Liver (tissue), 9 donors: Measurements from ENCODE around the gene QSOX1. TPM values are rescaled to one million over a fixed set of nuclear protein-coding genes. Genes with fewer than 3 reads are reported as not detected.

Experiments used
- DNase-seq: peaks from one replicate; pipeline ENCODE4 v3.0.0-alpha.2; 2017; ENCODE audit warnings: low spot score
- H3K27ac ChIP-seq, 2 donors: one replicate each; pipeline ENCODE4 v1.7.0; 2013; ENCODE audit warnings: inconsistent platforms in 2 of 2, low read length in 2 of 2, control low read depth in 1 of 2, low read depth in 1 of 2, mild to moderate bottlenecking in 1 of 2
- H3K27me3 ChIP-seq, 4 donors: one replicate each; pipeline versions ENCODE4 v1.6.1 to v1.7.0; 2013; ENCODE audit warnings: low read length in 3 of 4, inconsistent platforms in 1 of 4, mild to moderate bottlenecking in 1 of 4, moderate library complexity in 1 of 4; ENCODE audit not compliant: control insufficient read depth in 4 of 4, insufficient read depth in 4 of 4
- H3K36me3 ChIP-seq, 4 donors: one replicate each; pipeline versions ENCODE4 v1.6.1 to v1.7.0; 2013; ENCODE audit warnings: low read length in 3 of 4, mild to moderate bottlenecking in 3 of 4, low read depth in 1 of 4, moderate library complexity in 1 of 4; ENCODE audit not compliant: control insufficient read depth in 4 of 4, insufficient read depth in 3 of 4
- H3K4me1 ChIP-seq, 4 donors: one replicate each; pipeline versions ENCODE4 v1.6.1 to v1.7.0; 2013; ENCODE audit warnings: low read length in 3 of 4, mild to moderate bottlenecking in 3 of 4, moderate library complexity in 1 of 4; ENCODE audit not compliant: control insufficient read depth in 4 of 4, insufficient read depth in 4 of 4
- H3K4me3 ChIP-seq, 3 donors: one replicate each; pipeline versions ENCODE4 v1.6.1 to v1.7.0; 2013; ENCODE audit warnings: low read length in 3 of 3, control low read depth in 1 of 3, low read depth in 1 of 3, mild to moderate bottlenecking in 1 of 3
- H3K9ac ChIP-seq, 2 donors: one replicate each; pipeline ENCODE4 v1.7.0; 2013; ENCODE audit warnings: low read length in 2 of 2, mild to moderate bottlenecking in 2 of 2, moderate library complexity in 2 of 2, control low read depth in 1 of 2, low read depth in 1 of 2
- H3K9me3 ChIP-seq, 4 donors: one replicate each; pipeline versions ENCODE4 v1.6.1 to v1.7.0; 2013; ENCODE audit warnings: low read length in 3 of 4; ENCODE audit not compliant: control insufficient read depth in 4 of 4
- EGR1 ChIP-seq, 2 donors: IDR thresholded peaks; 2 replicates each; pipeline ENCODE4 v1.6.1; 2016 to 2018; ENCODE audit warnings: antibody characterized with exemption in 2 of 2, low read depth in 2 of 2
- FOXA1 ChIP-seq: IDR thresholded peaks from 2 replicates; pipeline ENCODE4 v1.6.1; 2016; ENCODE audit warnings: antibody characterized with exemption
- FOXA2 ChIP-seq: IDR thresholded peaks from 2 replicates; pipeline ENCODE4 v1.6.1; 2016; ENCODE audit warnings: antibody characterized with exemption
- GABPA ChIP-seq, 2 donors: IDR thresholded peaks in 1 of 2; conservative IDR thresholded peaks in 1 of 2; 2 replicates each; pipeline ENCODE4 v1.6.1; 2016; ENCODE audit warnings: antibody characterized with exemption in 2 of 2, mild to moderate bottlenecking in 1 of 2, moderate library complexity in 1 of 2
- HNF4A ChIP-seq, 2 donors: conservative IDR thresholded peaks; 2 replicates each; pipeline ENCODE4 v1.6.1; 2016; ENCODE audit warnings: antibody characterized with exemption in 2 of 2, mild to moderate bottlenecking in 2 of 2
- HNF4G ChIP-seq: IDR thresholded peaks from 2 replicates; pipeline ENCODE4 v1.6.1; 2016; ENCODE audit warnings: antibody characterized with exemption
- JUND ChIP-seq, 2 donors: IDR thresholded peaks; 2 replicates each; pipeline ENCODE4 v1.6.1; 2016; ENCODE audit warnings: antibody characterized with exemption in 2 of 2
- NR2F2 ChIP-seq: IDR thresholded peaks from 2 replicates; pipeline ENCODE4 v1.6.1; 2016; ENCODE audit warnings: antibody characterized with exemption
- RAD21 ChIP-seq, 2 donors: IDR thresholded peaks; 2 replicates each; pipeline ENCODE4 v1.6.1; 2016; ENCODE audit warnings: antibody characterized with exemption in 2 of 2, mild to moderate bottlenecking in 2 of 2
- RXRA ChIP-seq, 2 donors: IDR thresholded peaks; 2 replicates each; pipeline ENCODE4 v1.6.1; 2017 to 2018; ENCODE audit warnings: antibody characterized with exemption in 2 of 2, mild to moderate bottlenecking in 1 of 2
- SP1 ChIP-seq: IDR thresholded peaks from 2 replicates; pipeline ENCODE4 v1.6.1; 2018; ENCODE audit warnings: antibody characterized with exemption, mild to moderate bottlenecking
- TAF1 ChIP-seq: conservative IDR thresholded peaks from 2 replicates; pipeline ENCODE4 v1.6.1; 2016; ENCODE audit warnings: antibody characterized with exemption, mild to moderate bottlenecking
- YY1 ChIP-seq: IDR thresholded peaks from 2 replicates; pipeline ENCODE4 v1.6.1; 2016; ENCODE audit warnings: antibody characterized with exemption, mild to moderate bottlenecking
- WGBS: extraction: QIAGEN DNeasy Blood & Tissue Kit; methylation state at CpG from one replicate; pipeline ENCODE4 v1.1.7; 2013; 5-methylcytosine and 5-hydroxymethylcytosine counted together
- polyA plus RNA-seq, 2 donors: library from polyadenylated mRNA; stranded (reverse) in 1 of 2; unstranded in 1 of 2; fragments of 200-250 nt in 1 of 2; fragments of >200 nt in 1 of 2; fragmentation: Nextera tagmentation in 1 of 2; extraction: Ambion mirVana in 1 of 2; gene quantifications; one replicate each; pipeline versions ENCODE4 v1.2.1 to v1.2.3, GENCODE V29; 2013 to 2015
- total RNA-seq, 2 donors: library from RNA; depleted of rRNA; stranded (reverse); fragments of >200 nt; gene quantifications; one replicate each; pipeline ENCODE4 v1.2.3, GENCODE V29; 2014
- TF ChIP-seq, protein P1 (sequence below): IDR thresholded peaks from 2 replicates; pipeline ENCODE4 v1.6.1; 2016; ENCODE audit warnings: antibody characterized with exemption
- TF ChIP-seq, protein P2 (sequence below): IDR thresholded peaks from 2 replicates; pipeline ENCODE4 v1.6.1; 2016; ENCODE audit warnings: antibody characterized with exemption, mild to moderate bottlenecking
- TF ChIP-seq, protein P3 (sequence below): fragments of 150-350 bp; IDR thresholded peaks from 2 replicates; pipeline ENCODE4 v1.5.1; 2017; ENCODE audit warnings: improper control_type of control experiment, low read depth, low read length; ENCODE audit not compliant: missing input control
- TF ChIP-seq, protein P4 (sequence below): IDR thresholded peaks from 2 replicates; pipeline ENCODE4 v1.6.1; 2016; ENCODE audit warnings: antibody characterized with exemption
- TF ChIP-seq, protein P5 (sequence below): IDR thresholded peaks from 2 replicates; pipeline ENCODE4 v1.6.1; 2016; ENCODE audit warnings: antibody characterized with exemption
- donor health status: healthy.
- donor health status: healthy.
- donor health status: healthy.
- donor health status: healthy.
- donor health status: healthy.

QSOX1 gene
- total and polyA plus RNA-seq, 4 donors: 14.3 to 49.2 (median 38.1) TPM

DNA sequence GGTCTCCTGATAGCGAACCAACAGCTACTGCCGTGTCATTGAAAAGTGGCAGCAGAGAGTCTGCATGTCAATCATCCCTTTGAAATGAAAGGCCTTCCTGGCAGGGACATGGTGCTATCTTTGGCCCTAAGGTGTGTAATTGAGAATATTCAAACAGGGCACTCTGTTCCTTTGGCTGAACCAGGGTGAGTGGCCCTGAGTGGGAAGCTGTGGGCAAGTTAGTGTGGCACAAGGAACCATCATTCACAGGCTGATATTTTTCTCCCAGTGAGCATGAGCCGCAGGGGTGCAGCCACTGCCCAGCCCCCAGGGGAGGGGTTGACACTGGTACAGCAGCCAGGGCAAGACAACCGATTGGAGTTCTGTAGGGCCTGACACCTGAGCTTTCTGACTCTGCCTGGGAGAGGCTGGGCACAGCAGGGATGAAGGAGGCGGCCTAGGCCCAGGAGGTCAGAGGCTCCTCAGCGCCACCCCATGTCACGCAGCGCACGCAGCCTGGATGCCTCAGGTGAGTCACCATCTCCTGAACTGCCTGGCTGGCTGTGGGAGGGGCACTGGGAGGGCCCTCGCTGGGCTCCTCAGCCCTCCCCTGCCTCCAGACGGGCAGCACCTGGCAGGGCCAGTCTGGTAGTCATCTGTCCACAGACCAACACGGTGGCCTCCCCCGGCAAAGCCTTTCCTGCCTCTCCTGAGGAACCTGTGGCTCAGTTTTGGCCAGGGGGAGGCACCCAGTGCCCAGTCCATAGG is 13.2 kb downstream of the QSOX1 start:
- H3K9ac ChIP-seq: no peak overlapping the region
- no peak for DNase-seq
- no peaks in the 10 kb centered on the region for H3K36me3 ChIP-seq
- H3K27ac ChIP-seq: no peak overlapping the region
- peaks cover 0 to 2% (median 0%) of the 10 kb centered on the region in 4 donors for H3K4me1 ChIP-seq
- no peak overlapping the region for H3K4me3 ChIP-seq
- peaks cover 0 to 15% (median under 1%) of the 10 kb centered on the region in 4 donors for H3K27me3 ChIP-seq
- no peak for TF ChIP-seq JUND (IDR thresholded peaks at IDR 0.05)
- TF ChIP-seq HNF4A (conservative IDR thresholded peaks at IDR 0.05): no peak
- TF ChIP-seq HNF4G: no peak
- TF ChIP-seq, protein P1, sequence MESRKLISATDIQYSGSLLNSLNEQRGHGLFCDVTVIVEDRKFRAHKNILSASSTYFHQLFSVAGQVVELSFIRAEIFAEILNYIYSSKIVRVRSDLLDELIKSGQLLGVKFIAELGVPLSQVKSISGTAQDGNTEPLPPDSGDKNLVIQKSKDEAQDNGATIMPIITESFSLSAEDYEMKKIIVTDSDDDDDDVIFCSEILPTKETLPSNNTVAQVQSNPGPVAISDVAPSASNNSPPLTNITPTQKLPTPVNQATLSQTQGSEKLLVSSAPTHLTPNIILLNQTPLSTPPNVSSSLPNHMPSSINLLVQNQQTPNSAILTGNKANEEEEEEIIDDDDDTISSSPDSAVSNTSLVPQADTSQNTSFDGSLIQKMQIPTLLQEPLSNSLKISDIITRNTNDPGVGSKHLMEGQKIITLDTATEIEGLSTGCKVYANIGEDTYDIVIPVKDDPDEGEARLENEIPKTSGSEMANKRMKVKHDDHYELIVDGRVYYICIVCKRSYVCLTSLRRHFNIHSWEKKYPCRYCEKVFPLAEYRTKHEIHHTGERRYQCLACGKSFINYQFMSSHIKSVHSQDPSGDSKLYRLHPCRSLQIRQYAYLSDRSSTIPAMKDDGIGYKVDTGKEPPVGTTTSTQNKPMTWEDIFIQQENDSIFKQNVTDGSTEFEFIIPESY: no peak
- TF ChIP-seq TAF1: no peak
- TF ChIP-seq GABPA (IDR thresholded peaks at IDR 0.05 in 1 of 2, conservative IDR thresholded peaks at IDR 0.05 in 1 of 2): no peak
- TF ChIP-seq FOXA1: no peak
- TF ChIP-seq RAD21 (IDR thresholded peaks at IDR 0.05): no peak
- TF ChIP-seq, protein P2, sequence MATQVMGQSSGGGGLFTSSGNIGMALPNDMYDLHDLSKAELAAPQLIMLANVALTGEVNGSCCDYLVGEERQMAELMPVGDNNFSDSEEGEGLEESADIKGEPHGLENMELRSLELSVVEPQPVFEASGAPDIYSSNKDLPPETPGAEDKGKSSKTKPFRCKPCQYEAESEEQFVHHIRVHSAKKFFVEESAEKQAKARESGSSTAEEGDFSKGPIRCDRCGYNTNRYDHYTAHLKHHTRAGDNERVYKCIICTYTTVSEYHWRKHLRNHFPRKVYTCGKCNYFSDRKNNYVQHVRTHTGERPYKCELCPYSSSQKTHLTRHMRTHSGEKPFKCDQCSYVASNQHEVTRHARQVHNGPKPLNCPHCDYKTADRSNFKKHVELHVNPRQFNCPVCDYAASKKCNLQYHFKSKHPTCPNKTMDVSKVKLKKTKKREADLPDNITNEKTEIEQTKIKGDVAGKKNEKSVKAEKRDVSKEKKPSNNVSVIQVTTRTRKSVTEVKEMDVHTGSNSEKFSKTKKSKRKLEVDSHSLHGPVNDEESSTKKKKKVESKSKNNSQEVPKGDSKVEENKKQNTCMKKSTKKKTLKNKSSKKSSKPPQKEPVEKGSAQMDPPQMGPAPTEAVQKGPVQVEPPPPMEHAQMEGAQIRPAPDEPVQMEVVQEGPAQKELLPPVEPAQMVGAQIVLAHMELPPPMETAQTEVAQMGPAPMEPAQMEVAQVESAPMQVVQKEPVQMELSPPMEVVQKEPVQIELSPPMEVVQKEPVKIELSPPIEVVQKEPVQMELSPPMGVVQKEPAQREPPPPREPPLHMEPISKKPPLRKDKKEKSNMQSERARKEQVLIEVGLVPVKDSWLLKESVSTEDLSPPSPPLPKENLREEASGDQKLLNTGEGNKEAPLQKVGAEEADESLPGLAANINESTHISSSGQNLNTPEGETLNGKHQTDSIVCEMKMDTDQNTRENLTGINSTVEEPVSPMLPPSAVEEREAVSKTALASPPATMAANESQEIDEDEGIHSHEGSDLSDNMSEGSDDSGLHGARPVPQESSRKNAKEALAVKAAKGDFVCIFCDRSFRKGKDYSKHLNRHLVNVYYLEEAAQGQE: no peak
- no peak for TF ChIP-seq RXRA (IDR thresholded peaks at IDR 0.05)
- no peak for TF ChIP-seq YY1
- no peak for TF ChIP-seq SP1
- TF ChIP-seq, protein P3, sequence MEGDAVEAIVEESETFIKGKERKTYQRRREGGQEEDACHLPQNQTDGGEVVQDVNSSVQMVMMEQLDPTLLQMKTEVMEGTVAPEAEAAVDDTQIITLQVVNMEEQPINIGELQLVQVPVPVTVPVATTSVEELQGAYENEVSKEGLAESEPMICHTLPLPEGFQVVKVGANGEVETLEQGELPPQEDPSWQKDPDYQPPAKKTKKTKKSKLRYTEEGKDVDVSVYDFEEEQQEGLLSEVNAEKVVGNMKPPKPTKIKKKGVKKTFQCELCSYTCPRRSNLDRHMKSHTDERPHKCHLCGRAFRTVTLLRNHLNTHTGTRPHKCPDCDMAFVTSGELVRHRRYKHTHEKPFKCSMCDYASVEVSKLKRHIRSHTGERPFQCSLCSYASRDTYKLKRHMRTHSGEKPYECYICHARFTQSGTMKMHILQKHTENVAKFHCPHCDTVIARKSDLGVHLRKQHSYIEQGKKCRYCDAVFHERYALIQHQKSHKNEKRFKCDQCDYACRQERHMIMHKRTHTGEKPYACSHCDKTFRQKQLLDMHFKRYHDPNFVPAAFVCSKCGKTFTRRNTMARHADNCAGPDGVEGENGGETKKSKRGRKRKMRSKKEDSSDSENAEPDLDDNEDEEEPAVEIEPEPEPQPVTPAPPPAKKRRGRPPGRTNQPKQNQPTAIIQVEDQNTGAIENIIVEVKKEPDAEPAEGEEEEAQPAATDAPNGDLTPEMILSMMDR: no peak
- no peak for TF ChIP-seq EGR1 (IDR thresholded peaks at IDR 0.05; ENCODE audit: low read depth in 2 of 2)
- TF ChIP-seq, protein P4, sequence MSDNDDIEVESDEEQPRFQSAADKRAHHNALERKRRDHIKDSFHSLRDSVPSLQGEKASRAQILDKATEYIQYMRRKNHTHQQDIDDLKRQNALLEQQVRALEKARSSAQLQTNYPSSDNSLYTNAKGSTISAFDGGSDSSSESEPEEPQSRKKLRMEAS: no peak
- TF ChIP-seq, protein P5, sequence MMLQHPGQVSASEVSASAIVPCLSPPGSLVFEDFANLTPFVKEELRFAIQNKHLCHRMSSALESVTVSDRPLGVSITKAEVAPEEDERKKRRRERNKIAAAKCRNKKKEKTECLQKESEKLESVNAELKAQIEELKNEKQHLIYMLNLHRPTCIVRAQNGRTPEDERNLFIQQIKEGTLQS: no peak
- TF ChIP-seq FOXA2: no peak
- no peak for TF ChIP-seq NR2F2
- WGBS: 86% methylated on average over 13 of the region's 13 CpGs
- no peaks in the 10 kb centered on the region for H3K9me3 ChIP-seq
